H1 (cell line): ENCODE measurements around the gene LYRM4. TPM values are rescaled to one million over a fixed set of nuclear protein-coding genes. Genes with fewer than 3 reads are reported as not detected.

Source experiments
- CHD7 ChIP-seq: fragments of 300-600 bp; sonication (generic); IDR thresholded peaks from 2 replicates; pipeline ENCODE4 v1.7.1; 2012; ENCODE audit warnings: low read length, moderate library complexity, mild to moderate bottlenecking, inconsistent platforms; ENCODE audit not compliant: insufficient replicate concordance
- EZH2 ChIP-seq: fragments of 200-600 bp; sonication (generic); IDR thresholded peaks from 2 replicates; pipeline ENCODE4 v1.7.1; 2012; ENCODE audit warnings: low read depth, mild to moderate bottlenecking, moderate library complexity, low read length, inconsistent platforms; ENCODE audit not compliant: severe bottlenecking
- RXRA ChIP-seq: IDR thresholded peaks from 2 replicates; pipeline ENCODE4 v1.6.1; 2011; ENCODE audit warnings: low read depth, mild to moderate bottlenecking, low read length, moderate library complexity; ENCODE audit not compliant: insufficient read depth
- polyA plus RNA-seq, 7 experiments: library from polyadenylated mRNA; depleted of rRNA in 3 of 7; stranded (reverse) in 5 of 7; unstranded in 2 of 7; fragments of >200 nt in 5 of 7; fragments of 200-250 nt in 2 of 7; gene quantifications; 1 replicate in 5 of 7; 2 replicates in 1 of 7; 4 replicates in 1 of 7; pipeline versions ENCODE4 v1.2.1 to v1.2.3, GENCODE V29; 2011 to 2013; ENCODE audit warnings: missing spikeins in 2 of 7, mixed read lengths in 2 of 7
- total RNA-seq: library from RNA; stranded (reverse); fragmentation: NEBNext Ultra II Directional; extraction: Animal tissue kit (Norgen Biotek cat#: 25700); gene quantifications from 2 replicates; pipeline ENCODE4 v1.2.1, GENCODE V29; 2021

The LYRM4 gene
- total and polyA plus RNA-seq, 2 of the 8 experiments (the other 6 are each of a cell fraction or from before 2014, with no cell fraction given): 56.6 to 62.8 TPM

GRCh38 chr6:5133943-5134342 lies 126.8 kb downstream of the LYRM4 start (continued):
- TF ChIP-seq EZH2 (no peak), RXRA (no peak), CHD7 (no peak)
